ENCODE data around the gene CCDC188.

The CCDC188 gene

GRCh38 chr22:20150381-20151275 lies at the start of gene CCDC188:
Gene CCDC188, minus strand, starts transcription at chr22:20151055. Its CDS starts 69 bp downstream, at chr22:20150986.
- DNase-seq (ENCODE audit: low read depth) = no peak

GRCh38 chr22:20199906-20200305 lies 49.1 kb upstream of the CCDC188 start:
- DNase-seq (ENCODE audit: low read depth) = no peak

GRCh38 chr22:20199413-20199842 lies 48.6 kb upstream of the CCDC188 start:
- DNase-seq (ENCODE audit: low read depth) = no peak

- DNase-seq (ENCODE audit: low read depth) = no peak
Observed at GRCh38 chr22:20198557-20199319, 47.9 kb upstream of the CCDC188 start.

DNA sequence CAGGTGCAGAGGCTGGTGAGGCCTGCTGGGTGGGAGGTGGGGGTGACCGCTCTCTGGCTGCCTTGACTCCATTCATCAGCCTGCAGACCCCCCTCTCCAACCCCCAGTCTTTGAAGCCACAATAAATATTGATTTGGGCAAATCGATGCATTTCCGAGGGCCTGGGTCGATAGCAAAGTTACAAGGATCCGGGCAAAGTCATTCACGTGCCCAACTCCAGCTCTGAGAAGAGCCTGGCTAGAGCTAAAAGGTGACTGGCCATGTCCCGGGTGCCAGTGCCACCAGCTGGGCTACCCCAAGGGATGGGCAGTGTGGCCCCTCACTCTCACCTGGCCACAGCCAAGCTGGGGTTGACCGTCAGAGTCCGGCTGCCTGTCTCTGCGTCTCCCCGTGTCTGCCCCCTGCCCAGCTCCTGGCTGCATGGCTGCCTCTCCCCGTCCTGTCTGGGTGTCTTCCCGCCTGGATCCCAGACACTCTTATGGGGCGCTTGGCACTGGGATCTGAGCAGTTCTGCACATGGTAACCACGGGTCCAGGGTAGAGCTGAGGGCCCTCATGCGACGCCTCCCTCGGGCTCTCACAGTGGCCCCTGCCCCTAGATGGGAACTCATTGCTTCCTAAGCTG lies 46.7 kb upstream of the CCDC188 start:
- no peak for DNase-seq (ENCODE audit: low read depth)

DNA sequence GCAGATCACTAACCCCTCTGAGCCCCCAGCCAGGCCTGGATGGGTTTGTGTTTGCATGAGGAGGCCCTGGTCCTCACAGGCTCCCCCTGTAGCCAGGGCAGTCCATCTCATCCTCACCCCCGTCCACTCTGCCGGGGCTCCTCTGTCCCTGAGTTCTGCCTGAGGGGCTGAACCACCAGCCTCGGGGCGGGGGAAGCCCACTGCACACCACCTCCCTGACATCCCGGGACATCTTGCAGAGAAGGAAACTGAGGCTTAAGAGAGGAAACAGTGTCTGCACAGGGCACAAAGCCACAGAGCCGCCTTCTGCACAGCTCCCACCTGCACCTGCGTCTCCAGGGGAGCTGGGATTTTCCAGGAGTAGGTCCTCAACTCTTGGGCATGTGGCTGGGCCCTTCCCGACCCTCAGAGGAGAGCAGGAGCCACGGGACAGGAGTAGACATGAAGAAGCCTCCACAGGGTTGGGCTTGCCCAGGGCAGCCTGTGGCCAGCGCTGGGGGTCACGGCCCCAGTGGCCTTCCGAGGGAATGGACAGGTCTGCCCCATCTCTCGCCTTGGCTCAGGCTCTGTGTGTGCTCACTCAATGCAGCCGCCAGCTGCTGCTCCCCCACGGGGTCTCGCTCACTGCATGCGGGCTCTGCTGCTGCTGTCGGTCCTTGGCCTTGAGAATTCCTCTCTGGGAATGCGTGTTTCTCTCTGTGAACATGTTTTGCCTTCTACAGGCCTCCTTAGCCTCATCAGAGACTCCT lies 45.4 kb upstream of the CCDC188 start:
- DNase-seq (ENCODE audit: low read depth) = no peak

DNA sequence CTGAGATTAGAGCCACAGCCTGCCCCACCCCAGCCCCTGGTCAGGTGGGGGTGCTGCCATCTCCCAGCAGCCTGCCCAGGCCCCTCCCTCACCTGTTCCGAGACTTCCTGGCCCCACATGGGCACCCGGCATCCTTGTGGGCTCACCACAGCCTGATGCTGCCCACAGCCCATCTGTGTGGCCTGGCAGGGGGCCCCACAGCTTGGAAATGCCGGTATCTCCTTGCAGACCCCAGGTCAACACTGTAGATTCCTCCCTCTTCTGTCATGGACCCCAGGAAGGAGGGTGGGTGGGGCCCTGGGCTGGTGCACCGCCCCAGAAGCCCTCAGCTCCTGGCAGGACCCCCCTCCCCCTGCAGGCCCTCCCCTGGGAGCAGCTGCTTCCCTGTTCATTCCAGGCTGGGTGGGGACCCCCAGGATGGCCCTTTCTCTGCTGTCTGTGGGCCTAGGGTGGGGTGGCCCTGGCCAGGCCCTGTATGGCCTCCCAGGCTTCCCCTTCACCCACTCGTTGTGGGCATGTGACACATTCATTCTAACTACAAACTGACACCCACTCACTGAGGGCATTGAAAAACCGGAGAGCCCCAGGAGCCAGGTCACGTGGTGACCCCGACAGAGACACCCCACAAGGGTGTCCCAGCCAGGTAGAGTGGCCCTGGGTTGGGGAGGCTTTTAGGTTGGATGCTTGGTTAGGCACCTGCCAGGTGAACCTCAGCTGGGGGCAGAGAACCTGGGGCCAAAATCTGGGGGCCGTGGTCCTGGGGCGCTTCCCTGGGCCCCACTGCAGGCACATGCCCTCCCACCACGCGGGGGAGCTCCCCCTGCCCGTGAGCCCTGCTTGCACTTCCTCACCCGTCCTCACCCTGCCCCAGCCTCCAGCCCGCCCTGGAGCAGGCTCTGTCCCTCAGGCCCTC lies 44.1 kb upstream of the CCDC188 start:
- DNase-seq (ENCODE audit: low read depth) = no peak

DNA sequence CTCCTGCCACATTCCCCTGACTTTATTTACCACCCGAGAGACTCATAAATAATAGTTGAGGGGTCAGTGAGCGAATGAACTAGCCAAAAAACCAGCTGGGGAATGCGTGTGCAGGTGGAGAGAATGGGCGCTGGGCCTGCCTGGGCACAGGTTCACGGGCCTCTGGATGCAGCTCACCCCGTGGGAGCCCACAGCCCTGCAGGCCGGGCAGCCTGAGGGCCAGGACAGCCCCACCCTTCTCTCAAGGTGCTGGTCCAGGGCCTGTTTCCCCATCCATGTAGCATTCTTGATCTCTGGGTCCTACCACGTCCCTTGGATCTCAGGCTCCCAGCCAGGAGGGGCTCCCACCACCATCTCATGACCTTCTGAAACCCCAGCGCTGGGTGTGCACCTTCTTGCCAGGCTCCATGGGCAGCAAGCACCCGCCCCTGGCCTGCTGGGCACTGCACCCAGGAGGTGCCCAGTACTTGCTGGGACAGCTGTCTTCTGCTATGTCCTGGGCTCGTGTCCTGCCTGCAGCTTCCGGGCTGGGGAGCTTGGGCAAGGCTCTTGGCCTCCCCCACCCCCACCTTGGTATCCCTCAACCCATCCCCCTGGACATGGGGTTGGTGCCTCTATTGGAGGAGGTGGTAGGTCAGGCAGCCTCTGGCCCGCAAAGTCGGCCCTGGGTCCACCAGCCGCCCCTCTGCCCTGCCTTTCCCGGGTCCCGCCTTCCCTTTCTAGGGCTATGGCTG lies 43.1 kb upstream of the CCDC188 start:
- DNase-seq (ENCODE audit: low read depth) = no peak

DNA sequence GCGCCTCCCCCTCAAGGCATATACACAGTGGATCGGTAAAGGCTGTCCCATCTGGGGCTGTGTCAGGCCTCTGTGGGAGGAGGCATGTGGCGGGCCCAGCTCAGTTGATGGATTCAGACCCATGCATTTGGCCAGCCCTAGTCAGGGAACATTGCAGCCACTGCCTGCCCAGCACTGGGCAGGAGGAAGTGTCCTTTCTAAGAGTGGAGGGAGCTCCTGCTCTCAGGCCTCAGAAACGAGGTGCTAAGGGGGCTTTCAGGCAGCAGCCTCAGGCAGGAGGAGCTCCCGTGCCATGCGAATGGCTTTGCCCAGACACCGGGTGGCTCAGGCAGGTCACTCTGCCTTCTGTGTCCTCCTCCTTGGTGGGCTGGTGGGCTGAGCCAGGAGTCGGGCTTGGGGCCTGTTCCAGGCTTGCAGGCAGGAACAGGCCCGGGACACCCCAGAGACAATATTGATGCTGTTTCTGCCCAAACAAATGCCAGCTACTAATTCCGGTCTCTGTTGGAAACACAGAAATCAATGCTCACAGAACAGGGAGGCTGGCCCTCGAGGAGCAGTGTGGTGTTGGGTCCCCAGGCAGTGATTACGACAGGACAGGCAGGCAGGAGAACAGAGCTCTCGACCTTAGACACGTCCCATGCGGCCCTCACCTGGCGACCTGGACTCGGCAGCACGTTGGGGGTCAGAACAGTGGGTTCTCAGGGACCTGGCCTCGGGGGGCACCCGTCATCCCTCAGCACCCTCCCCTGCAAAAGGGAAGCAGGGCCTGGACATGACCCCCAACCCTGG lies 42.3 kb upstream of the CCDC188 start:
- no peak for DNase-seq (ENCODE audit: low read depth)

- no peak for DNase-seq (ENCODE audit: low read depth)
Observed at GRCh38 chr22:20192293-20192971, 41.6 kb upstream of the CCDC188 start.

- DNase-seq (ENCODE audit: low read depth) = no peak
Observed at GRCh38 chr22:20191803-20192202, 40.9 kb upstream of the CCDC188 start.

GRCh38 chr22:20191000-20191515 lies 40.2 kb upstream of the CCDC188 start:
- DNase-seq (ENCODE audit: low read depth) = no peak

DNA sequence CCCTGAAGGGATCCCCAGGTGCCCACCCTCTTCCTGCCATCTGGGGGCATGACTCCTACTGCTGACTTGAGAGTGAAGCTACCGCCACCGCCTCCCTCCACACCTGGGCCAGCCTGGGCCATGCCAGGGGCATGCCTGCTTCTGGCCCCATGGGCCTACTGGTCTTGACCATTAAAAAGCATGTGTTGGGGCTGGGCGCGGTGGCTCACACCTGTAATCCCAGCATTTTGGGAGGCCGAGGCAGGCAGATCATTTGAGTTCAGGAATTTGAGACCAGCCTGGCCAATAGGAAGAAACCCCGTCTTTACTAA lies 37.7 kb upstream of the CCDC188 start:
- DNase-seq (ENCODE audit: low read depth) = no peak

GRCh38 chr22:20187777-20188566 lies 37.1 kb upstream of the CCDC188 start:
- DNase-seq (ENCODE audit: low read depth) = no peak

DNA sequence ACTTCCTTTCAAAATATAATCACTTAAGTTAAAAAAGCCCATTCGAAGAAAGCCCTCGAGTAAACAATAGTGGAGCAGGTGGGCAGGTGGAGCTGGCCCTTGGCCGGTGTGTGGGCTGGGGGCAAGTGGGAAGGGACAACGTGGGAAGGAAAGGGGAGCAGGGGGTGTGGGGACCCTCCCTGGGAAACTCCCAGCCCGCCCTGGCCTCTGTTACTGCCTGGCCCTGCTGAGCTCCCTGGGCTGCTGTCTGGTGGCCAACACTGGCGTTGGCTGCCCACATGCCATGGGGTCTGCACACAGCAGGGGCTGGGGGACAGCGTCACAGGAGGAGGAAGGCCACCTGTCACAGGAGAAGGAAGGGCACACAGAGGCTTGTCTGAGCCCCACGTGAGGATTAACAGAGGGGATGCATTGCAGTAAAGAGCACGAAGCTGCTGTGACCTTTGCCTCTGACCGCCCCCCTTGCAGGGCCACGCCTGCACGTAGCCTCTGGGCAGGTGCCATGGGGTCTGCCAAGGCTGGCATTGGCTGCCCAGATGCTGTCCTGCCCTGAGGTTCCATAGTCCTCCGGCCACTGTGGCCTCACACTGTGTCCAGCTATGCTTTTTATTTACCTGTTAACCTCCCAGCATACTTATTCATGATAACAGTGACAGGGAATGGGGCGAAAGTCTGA lies 36.2 kb upstream of the CCDC188 start:
- no peak for DNase-seq (ENCODE audit: low read depth)

DNA sequence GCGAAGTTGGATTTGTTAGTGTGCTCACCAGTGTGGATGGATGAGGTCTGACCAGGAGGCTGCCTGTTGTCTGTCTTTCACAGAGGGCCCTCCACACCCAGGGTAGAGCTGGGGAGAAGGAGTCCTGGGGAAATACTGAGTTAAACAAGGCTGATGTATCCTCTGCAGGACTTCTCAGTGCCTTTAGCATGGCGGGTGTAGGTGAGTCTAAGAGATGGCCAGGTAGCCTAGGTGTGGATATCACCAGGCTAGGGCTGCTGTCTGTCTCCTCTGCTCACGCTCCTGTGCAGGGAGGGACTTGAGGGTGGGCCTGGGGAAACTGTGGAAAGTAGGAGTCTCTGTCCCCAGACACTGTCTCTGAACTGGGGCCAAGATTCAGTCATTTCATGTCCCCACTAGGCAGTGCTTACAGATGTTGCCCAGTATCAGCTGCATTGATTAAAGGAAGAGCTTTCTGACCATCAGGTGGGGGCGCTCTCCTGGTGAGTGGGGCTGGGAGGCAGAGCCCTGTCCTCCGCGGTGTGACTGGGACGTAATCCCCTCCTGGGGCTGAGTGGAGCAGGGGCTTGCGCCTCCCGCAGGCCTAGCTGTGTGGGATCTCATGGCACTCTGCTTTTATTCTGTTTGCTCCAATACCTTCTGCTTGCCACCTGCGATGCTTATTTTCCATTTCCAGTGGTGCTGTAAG lies 35.5 kb upstream of the CCDC188 start:
- DNase-seq (ENCODE audit: low read depth) = no peak

- DNase-seq (ENCODE audit: low read depth) = no peak
Observed at GRCh38 chr22:20185750-20186149, 34.9 kb upstream of the CCDC188 start.

All from T-helper 22 cell (primary cell).